Keratinocyte (primary cell): ENCODE measurements around the gene NCEH1. TPM values are rescaled to one million over a fixed set of nuclear protein-coding genes. Genes with fewer than 3 reads are reported as not detected.

Source experiments
- DNase-seq: peaks from one replicate; pipeline ENCODE4 v3.0.0-alpha.2; 2011; ENCODE audit warnings: low read depth, missing footprints, low spot score
- FAIRE-seq: peaks from 2 replicates; lab custom pipeline; 2011; peaks lifted over from hg19 to GRCh38; lab: Jason Lieb, UNC
- H2AFZ ChIP-seq: 2 replicates; pipeline ENCODE4 v1.6.0; 2012; ENCODE audit warnings: low read length, control low read depth, inconsistent platforms; ENCODE audit not compliant: control insufficient read depth
- H3K27ac ChIP-seq: 2 replicates; pipeline ENCODE4 v1.5.1; 2011; ENCODE audit warnings: low read length; ENCODE audit not compliant: control insufficient read depth, insufficient read depth
- H3K27me3 ChIP-seq: 3 replicates; pipeline ENCODE4 v1.6.0; 2011; ENCODE audit warnings: low read length; ENCODE audit not compliant: control insufficient read depth, insufficient read depth; ENCODE audit errors: extremely low read depth
- H3K36me3 ChIP-seq, 2 experiments: 2 replicates in 1 of 2; 3 replicates in 1 of 2; pipeline ENCODE4 v1.5.1; 2011; ENCODE audit warnings: low read length in 2 of 2, mild to moderate bottlenecking in 1 of 2; ENCODE audit not compliant: control insufficient read depth in 2 of 2, insufficient read depth in 2 of 2; ENCODE audit errors: extremely low read depth in 1 of 2
- H3K4me1 ChIP-seq: 3 replicates; pipeline ENCODE4 v1.5.1; 2011; ENCODE audit warnings: low read length; ENCODE audit not compliant: control insufficient read depth, insufficient read depth; ENCODE audit errors: extremely low read depth
- H3K4me2 ChIP-seq: 3 replicates; pipeline ENCODE4 v1.6.0; 2011; ENCODE audit warnings: low read depth, low read length; ENCODE audit not compliant: control insufficient read depth, insufficient read depth; ENCODE audit errors: extremely low read depth
- H3K4me3 ChIP-seq, 3 experiments: fragments of 200-600 bp in 1 of 3; sonication (generic) in 1 of 3; 2 replicates in 2 of 3; 3 replicates in 1 of 3; pipeline ENCODE4 v1.5.1; 2011 to 2016; ENCODE audit warnings: low read length in 3 of 3, mild to moderate bottlenecking in 3 of 3, control low read depth in 2 of 3, inconsistent platforms in 1 of 3, low read depth in 1 of 3, mixed read lengths in 1 of 3, mixed run types in 1 of 3, moderate library complexity in 1 of 3; ENCODE audit not compliant: control insufficient read depth in 2 of 3, insufficient read depth in 2 of 3; ENCODE audit errors: extremely low read depth in 1 of 3
- H3K79me2 ChIP-seq: 2 replicates; pipeline ENCODE4 v1.6.0; 2012; ENCODE audit warnings: low read length; ENCODE audit not compliant: control insufficient read depth, insufficient read depth
- H3K9ac ChIP-seq: 3 replicates; pipeline ENCODE4 v1.6.0; 2011; ENCODE audit warnings: low read length; ENCODE audit not compliant: control insufficient read depth, insufficient read depth; ENCODE audit errors: extremely low read depth
- H3K9me1 ChIP-seq: 3 replicates; pipeline ENCODE4 v1.6.0; 2011; ENCODE audit warnings: low read length; ENCODE audit not compliant: control insufficient read depth, insufficient read depth; ENCODE audit errors: extremely low read depth
- H3K9me3 ChIP-seq: 2 replicates; pipeline ENCODE4 v1.5.1; 2012; ENCODE audit warnings: low read depth, low read length; ENCODE audit not compliant: control insufficient read depth
- H4K20me1 ChIP-seq: 3 replicates; pipeline ENCODE4 v1.6.0; 2011; ENCODE audit warnings: low read length; ENCODE audit not compliant: control insufficient read depth, insufficient read depth; ENCODE audit errors: extremely low read depth
- CTCF ChIP-seq, 3 experiments: IDR thresholded peaks in 1 of 3; conservative IDR thresholded peaks in 1 of 3; optimal IDR thresholded peaks in 1 of 3; 2 replicates in 2 of 3; 3 replicates in 1 of 3; pipeline versions ENCODE3 to v1.5.1; 2011; ENCODE audit warnings: low read length in 3 of 3, mild to moderate bottlenecking in 3 of 3, moderate library complexity in 2 of 3, control low read depth in 1 of 3, inconsistent platforms in 1 of 3; ENCODE audit not compliant: insufficient read depth in 2 of 3; ENCODE audit errors: extremely low read depth in 1 of 3
- EZH2 ChIP-seq: IDR thresholded peaks from one replicate; pipeline ENCODE4 v1.6.1; 2012; ENCODE audit warnings: inconsistent platforms, mild to moderate bottlenecking, low read length, moderate library complexity
- dilution Hi-C: fragments of 300-500 bp; cut with MboI; formaldehyde crosslinking; loops from one replicate; pipeline ENCODE4 v1.7.0; 2020; ENCODE audit warnings: low sequenced_read_pairs; ENCODE audit not compliant: extremely low pct_ligation_motif_present
- polyA plus RNA-seq, 5 experiments: library from polyadenylated mRNA; depleted of rRNA in 3 of 5; stranded (reverse) in 3 of 5; stranded (forward) in 1 of 5; unstranded in 1 of 5; fragments of >200 nt; gene quantifications; 1 replicate in 1 of 5; 2 replicates in 3 of 5; 3 replicates in 1 of 5; pipeline versions ENCODE4 v1.2.1 to v1.2.3, GENCODE V29; 2011 to 2012; ENCODE audit warnings: missing spikeins in 2 of 5, low read depth in 1 of 5, low replicate concordance in 1 of 5

NCEH1 gene
- polyA plus RNA-seq, 1 donor (not counting 4 experiments of a cell fraction or from before 2014, with no cell fraction given) = 13.2 TPM

- Histone ChIP-seq H3K27ac (no peak overlapping the region), H3K4me1 (no peaks in the 10 kb centered on the region)
These were observed 6.7 kb upstream of the NCEH1 start for GRCh38 chr3:172717493-172718088.

DNA sequence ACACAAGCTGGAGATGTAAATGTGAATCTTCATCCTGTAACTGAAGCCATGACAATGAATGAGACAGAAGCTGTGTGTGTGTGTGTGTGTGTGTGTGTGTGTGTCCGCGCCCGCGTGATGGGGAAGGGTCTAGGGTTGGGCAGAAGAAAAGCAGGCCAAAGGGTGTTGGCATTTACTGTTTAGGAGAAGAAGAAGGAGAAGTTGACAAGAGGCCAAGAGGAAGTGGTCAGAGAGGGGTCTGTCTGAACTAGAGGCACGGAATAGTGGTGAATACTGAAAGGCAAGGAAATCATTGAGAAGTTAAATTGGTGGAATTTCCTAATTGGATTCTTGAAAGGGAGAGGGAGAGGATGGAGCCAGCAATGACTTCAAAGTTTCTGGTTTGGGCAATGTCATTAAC is 5.6 kb upstream of the NCEH1 start:
- H3K9me3 ChIP-seq = peaks cover 5% of the 10 kb centered on the region
- H3K4me3 ChIP-seq = no peak overlapping the region
- FAIRE-seq (no peak), DNase-seq (no peak)
- H2AFZ ChIP-seq = no peak overlapping the region
- H3K4me1 ChIP-seq = peaks cover 1% of the 10 kb centered on the region
- dilution Hi-C loops = no loop called here
- H3K27me3 ChIP-seq = no peaks in the 10 kb centered on the region
- no peaks in the 10 kb centered on the region for H3K36me3 ChIP-seq
- TF ChIP-seq EZH2 = no peak
- TF ChIP-seq CTCF (optimal IDR thresholded peaks at IDR 0.05 in 1 of 3, IDR thresholded peaks at IDR 0.05 in 1 of 3, conservative IDR thresholded peaks at IDR 0.05 in 1 of 3; ENCODE audit: extremely low read depth in 1 of 3, insufficient read depth in 2 of 3, low read length in 3 of 3) = no peak
- H3K9ac ChIP-seq = no peak overlapping the region
- H3K79me2 ChIP-seq = no peaks in the 10 kb centered on the region
- H3K9me1 ChIP-seq = no peaks in the 10 kb centered on the region
- no peaks in the 10 kb centered on the region for H4K20me1 ChIP-seq
- no peak overlapping the region for H3K4me2 ChIP-seq
- H3K27ac ChIP-seq = no peak overlapping the region

More at GRCh38 chr3:172717493-172718088, 6.7 kb upstream of the NCEH1 start:
- Histone ChIP-seq H3K79me2 (no peaks in the 10 kb centered on the region), H3K9me1 (no peaks in the 10 kb centered on the region), H3K4me3 (no peak overlapping the region), H2AFZ (no peak overlapping the region), H3K9ac (no peak overlapping the region), H3K36me3 (no peaks in the 10 kb centered on the region), H4K20me1 (no peaks in the 10 kb centered on the region), H3K9me3 (peaks cover 5% of the 10 kb centered on the region), H3K4me2 (no peak overlapping the region), H3K27me3 (no peaks in the 10 kb centered on the region)
- dilution Hi-C loops = no loop called here
- DNase-seq (no peak), FAIRE-seq (no peak)
- TF ChIP-seq EZH2 (no peak), CTCF (optimal IDR thresholded peaks at IDR 0.05 in 1 of 3, IDR thresholded peaks at IDR 0.05 in 1 of 3, conservative IDR thresholded peaks at IDR 0.05 in 1 of 3; ENCODE audit: extremely low read depth in 1 of 3, insufficient read depth in 2 of 3, low read length in 3 of 3) (no peak)
